Measurements from ENCODE around the gene TBL1Y.

DNA sequence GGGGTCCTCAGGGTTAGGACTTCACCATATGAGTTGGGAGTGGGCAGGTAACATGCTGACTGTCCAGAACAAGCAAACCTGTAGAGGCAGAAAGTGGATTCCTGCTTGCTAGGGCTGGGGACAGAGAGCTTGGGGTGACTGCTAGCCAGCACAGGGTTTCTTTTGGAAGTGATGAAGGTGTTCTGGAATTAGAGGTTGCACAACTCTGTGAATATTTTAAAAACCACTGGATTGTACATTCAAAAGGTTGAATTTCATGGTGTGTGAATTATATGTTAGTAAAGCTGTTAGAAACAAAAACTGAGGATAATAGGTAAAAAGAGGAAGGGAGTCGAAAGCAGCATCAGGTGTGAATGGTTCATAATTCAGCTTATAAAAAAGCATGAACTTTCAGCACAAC, 57.7 kb downstream of the TBL1Y start:
- TF ChIP-seq YY1 (IDR thresholded peaks at IDR 0.05; ENCODE audit: insufficient read depth, insufficient read length) (no peak), SUZ12 (IDR thresholded peaks at IDR 0.05; ENCODE audit: extremely low read depth, insufficient read depth, insufficient read length) (no peak)

Measured in NT2/D1 (cell line).